ENCODE results near the gene LCNL1. TPM values are rescaled to one million over a fixed set of nuclear protein-coding genes. Genes with fewer than 3 reads are reported as not detected.

Gene LCNL1
- total RNA-seq, 1 donor from 2014 or later: not detected

Other genes starting within 250 kb of the LCNL1 start
- gene LCN10, start 240.1 kb upstream of the LCNL1 start, total RNA-seq: 0.13 TPM in 1 of 2 replicates, not detected in the other
- gene LCN6, start 234.5 kb upstream of the LCNL1 start, total RNA-seq: 0.13 TPM in 1 of 2 replicates, not detected in the other
- gene LCN8, start 224.8 kb upstream of the LCNL1 start, total RNA-seq: not detected in 2 replicates
- gene LCN15, start 218.5 kb upstream of the LCNL1 start, total RNA-seq: 0.13 TPM in 1 of 2 replicates, not detected in the other
- 54.1 and 58.8 TPM in 2 replicates for gene TMEM141, start 191.6 kb upstream of the LCNL1 start, total RNA-seq
- gene CCDC183, start 186.7 kb upstream of the LCNL1 start, total RNA-seq: 0.26 and 0.51 TPM in 2 replicates
- 51.1 and 67.6 TPM in 2 replicates for gene RABL6, start 175.0 kb upstream of the LCNL1 start, total RNA-seq
- 0.51 and 0.89 TPM in 2 replicates for gene AJM1, start 140.5 kb upstream of the LCNL1 start, total RNA-seq
- 207 and 242 TPM in 2 replicates for gene PHPT1, start 133.6 kb upstream of the LCNL1 start, total RNA-seq
- gene MAMDC4, start 130.6 kb upstream of the LCNL1 start, total RNA-seq: 0.64 and 1.1 TPM in 2 replicates
- gene EDF1, start 116.7 kb upstream of the LCNL1 start, total RNA-seq: 236 and 240 TPM in 2 replicates
- 13.0 and 21.9 TPM in 2 replicates for gene TRAF2, start 96.5 kb upstream of the LCNL1 start, total RNA-seq
- gene FBXW5, start 38.3 kb upstream of the LCNL1 start, total RNA-seq: 130 and 218 TPM in 2 replicates
- gene C8G, start 37.8 kb upstream of the LCNL1 start, total RNA-seq: 0.51 and 0.77 TPM in 2 replicates
- not detected in 2 replicates for gene LCN12, start 30.7 kb upstream of the LCNL1 start, total RNA-seq
- 0.13 and 0.25 TPM in 2 replicates for gene PTGDS, start 5.5 kb upstream of the LCNL1 start, total RNA-seq
- 6.7 and 8.5 TPM in 2 replicates for gene PAXX, start 9.4 kb downstream of the LCNL1 start, total RNA-seq
- gene CLIC3, start 13.6 kb downstream of the LCNL1 start, total RNA-seq: not detected in 2 replicates
- 4.5 and 9.9 TPM in 2 replicates for gene ABCA2, start 45.2 kb downstream of the LCNL1 start, total RNA-seq
- not detected in 2 replicates for gene FUT7, start 49.1 kb downstream of the LCNL1 start, total RNA-seq
- 10.0 and 14.4 TPM in 2 replicates for gene NPDC1, start 63.2 kb downstream of the LCNL1 start, total RNA-seq
- not detected in 2 replicates for gene ENTPD2, start 71.1 kb downstream of the LCNL1 start, total RNA-seq
- 5.1 and 10.3 TPM in 2 replicates for gene SAPCD2, start 87.6 kb downstream of the LCNL1 start, total RNA-seq
- 12.8 and 30.1 TPM in 2 replicates for gene UAP1L1, start 94.5 kb downstream of the LCNL1 start, total RNA-seq
- gene MAN1B1, start 104.0 kb downstream of the LCNL1 start, total RNA-seq: 42.7 and 56.8 TPM in 2 replicates
- gene DPP7, start 131.7 kb downstream of the LCNL1 start, total RNA-seq: 66.8 and 112 TPM in 2 replicates
- 0.13 TPM in 1 of 2 replicates, not detected in the other for gene GRIN1, start 156.2 kb downstream of the LCNL1 start, total RNA-seq
- gene LRRC26, start 187.1 kb downstream of the LCNL1 start, total RNA-seq: 0.13 TPM in 1 of 2 replicates, not detected in the other
- not detected in 2 replicates for gene TMEM210, start 189.1 kb downstream of the LCNL1 start, total RNA-seq
- 15.1 and 22.1 TPM in 2 replicates for gene ANAPC2, start 205.6 kb downstream of the LCNL1 start, total RNA-seq
- gene SSNA1, start 205.7 kb downstream of the LCNL1 start, total RNA-seq: 90.5 and 93.1 TPM in 2 replicates
- 3.3 and 4.4 TPM in 2 replicates for gene TPRN, start 217.7 kb downstream of the LCNL1 start, total RNA-seq
- gene TMEM203, start 222.7 kb downstream of the LCNL1 start, total RNA-seq: 19.8 and 25.7 TPM in 2 replicates
- gene NDOR1, start 222.7 kb downstream of the LCNL1 start, total RNA-seq: 2.4 and 3.2 TPM in 2 replicates
- under 0.01 and 0.13 TPM in 2 replicates for gene RNF208, start 239.2 kb downstream of the LCNL1 start, total RNA-seq
- 0.13 and 0.25 TPM in 2 replicates for gene CYSRT1, start 242.2 kb downstream of the LCNL1 start, total RNA-seq
- gene RNF224, start 244.5 kb downstream of the LCNL1 start, total RNA-seq: under 0.01 TPM in 1 of 2 replicates, not detected in the other
- not detected in 2 replicates for gene SLC34A3, start 247.9 kb downstream of the LCNL1 start, total RNA-seq